Stimulated activated CD4-positive, alpha-beta T cell treated with anti-CD3 and anti-CD28 coated beads, Interleukin-15, amount 100 ng/mL, for 1 hour (primary cell): ENCODE data around the gene COL15A1.

Source experiments
- DNase-seq, 2 donors: peaks; one replicate each; pipeline ENCODE4 v3.0.0-alpha.2; 2020; ENCODE audit warnings: low read depth in 1 of 2, low spot score in 1 of 2

Gene COL15A1

DNA sequence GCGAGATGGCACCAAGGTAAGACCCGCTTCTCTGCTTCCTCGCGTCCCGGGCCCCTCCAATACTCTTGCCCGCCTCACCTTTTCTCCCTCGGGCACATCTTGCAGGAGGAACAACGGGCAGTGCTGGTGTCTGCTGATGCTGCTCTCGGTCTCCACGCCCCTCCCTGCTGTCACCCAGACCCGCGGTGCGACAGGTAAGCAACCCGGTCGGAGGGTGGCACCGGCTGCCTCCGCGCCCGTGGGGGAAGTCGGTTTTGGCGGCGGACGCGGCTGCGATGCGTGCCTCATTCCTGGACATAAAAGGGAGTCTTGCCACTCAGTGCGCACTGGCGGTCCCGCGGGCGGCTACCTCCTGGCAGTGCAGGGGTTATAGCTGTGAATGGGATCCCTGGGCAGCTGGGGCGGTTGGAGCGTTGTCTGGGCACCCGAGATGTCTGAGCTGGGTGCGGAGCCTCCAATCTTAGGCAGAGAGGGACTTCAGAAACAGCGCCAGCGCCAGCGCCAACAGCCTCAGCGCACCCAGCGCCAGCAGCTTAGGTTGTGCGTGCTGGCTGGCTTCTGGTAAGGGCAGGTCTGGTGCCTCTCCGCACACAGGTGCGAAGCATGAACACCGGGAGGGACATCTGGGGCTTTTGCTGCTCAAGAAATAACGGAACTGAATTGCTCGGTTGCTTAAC is 488 bp downstream of the COL15A1 start:
- no peak for DNase-seq

DNA sequence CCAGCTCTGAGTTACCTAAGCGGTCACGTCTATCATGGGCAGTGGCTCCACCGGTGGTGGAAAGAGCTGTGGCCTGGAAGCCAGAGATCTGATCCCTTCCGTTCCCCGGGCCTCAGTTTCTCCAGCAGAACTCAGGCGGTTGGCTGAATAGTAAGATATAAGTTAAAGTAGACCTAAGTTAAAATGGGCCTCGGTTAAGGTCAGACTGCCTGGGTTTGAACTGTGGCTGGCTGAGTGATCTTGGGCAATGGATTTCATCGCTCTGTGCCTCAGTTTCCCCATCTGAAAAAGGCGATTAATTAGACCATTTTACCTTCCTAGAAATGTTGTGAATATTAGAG is 997 bp downstream of the COL15A1 start:
- DNase-seq: no peak

DNA sequence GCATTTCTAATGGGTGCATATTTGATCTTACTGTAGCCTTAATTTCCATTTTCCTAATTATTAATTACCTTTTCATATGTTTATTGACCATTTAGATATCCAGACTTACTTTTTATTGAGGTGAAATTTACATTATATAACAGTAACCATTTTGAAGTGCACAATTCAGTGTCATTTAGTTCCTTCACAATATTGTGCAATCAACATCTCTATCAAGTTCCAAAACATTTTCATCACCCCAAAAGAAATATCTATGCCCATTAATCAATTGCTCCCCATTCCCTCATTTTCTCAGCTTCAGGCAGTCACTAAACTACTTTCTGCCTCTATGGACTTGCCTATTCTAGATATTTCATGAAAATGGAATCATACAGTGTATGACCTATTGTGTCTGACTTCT is 5.9 kb downstream of the COL15A1 start:
- no peak for DNase-seq

DNA sequence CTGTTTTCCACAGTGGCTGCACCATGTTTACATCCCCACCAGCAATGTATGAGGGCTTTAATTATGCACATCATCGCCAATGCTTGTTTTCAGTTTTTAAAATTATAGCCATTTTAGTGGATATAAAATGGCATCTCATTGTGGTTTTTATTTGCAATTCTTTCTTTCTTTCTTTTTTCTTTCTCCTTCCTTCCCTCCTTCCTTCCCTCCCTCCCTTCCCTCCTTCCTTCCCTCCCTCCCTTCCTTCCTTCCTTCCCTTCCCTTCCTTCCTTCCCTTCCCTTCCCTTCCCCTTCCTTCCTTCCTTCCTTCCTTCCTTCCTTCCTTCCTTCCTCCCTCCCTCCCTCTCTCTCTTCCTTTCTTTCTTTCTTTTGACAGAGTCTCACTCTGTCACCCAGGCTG is 6.6 kb downstream of the COL15A1 start:
- no peak for DNase-seq

DNA sequence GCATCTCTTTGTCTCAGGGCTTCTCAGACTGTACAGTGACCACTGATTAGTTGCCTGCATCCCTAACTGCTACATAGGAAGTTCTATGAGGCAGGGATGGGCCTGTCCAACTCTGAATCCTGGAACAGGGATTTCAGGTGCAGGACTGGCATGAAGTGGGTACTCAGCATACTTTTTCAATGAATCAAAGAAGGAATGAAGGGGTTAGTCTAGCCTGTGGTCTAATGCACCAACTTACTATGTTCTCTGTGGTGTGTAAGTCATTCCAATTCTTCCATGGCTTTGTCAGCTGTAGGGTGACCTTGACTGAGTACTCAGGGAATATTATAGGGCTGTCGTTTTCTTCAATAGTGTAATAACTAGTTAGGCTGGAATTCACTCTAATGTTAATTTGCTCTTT is 8.3 kb downstream of the COL15A1 start:
- no peak for DNase-seq

DNA sequence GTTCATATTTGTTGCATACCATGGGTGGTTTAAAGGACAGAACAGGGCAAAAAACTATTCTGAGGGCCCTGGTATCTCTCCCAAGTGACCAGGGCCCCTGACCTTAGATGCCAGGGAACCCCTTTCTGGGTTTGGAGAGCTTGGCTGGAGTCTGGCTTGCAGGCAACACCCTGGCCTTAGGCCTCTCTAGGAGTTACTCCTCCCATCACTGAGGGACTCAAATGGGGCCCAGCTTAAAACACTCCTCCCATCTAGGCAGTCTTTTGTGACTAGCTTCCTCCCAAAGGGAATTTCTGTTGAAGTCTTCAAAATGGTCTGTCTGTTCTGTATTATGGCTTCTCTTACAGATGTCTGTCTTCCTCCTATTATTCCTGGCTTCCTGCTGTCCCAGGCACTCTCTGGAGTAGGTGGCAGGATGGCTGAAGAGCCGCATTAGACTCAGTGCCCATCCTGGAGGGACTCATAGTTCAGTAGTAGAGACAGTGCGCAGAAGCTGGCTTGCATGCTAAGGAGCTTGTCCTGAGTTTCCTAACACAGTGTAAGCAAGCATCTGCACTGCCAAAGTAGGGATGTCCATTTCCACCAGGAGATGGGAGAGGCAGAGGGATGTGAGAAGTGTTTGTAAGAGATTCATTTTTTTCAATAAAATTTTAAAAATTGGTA is 10.0 kb downstream of the COL15A1 start:
- DNase-seq: no peak

DNA sequence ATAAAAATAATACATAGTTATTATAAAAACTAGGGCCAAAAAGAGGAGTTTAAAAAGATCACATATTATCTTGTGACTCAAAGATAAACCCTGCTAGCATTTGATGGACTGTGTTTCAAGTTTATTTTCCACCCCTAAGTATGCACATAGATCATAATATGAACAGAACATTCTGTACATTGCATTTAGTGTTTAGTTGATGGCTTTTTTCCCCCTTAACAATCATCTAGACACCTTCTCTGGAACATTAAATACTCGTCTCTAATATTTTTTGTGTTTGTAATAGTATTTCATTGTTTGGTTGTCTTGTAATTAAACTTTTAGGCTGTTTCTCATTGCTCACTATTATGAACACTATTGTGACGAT is 10.5 kb downstream of the COL15A1 start:
- DNase-seq: no peak

DNA sequence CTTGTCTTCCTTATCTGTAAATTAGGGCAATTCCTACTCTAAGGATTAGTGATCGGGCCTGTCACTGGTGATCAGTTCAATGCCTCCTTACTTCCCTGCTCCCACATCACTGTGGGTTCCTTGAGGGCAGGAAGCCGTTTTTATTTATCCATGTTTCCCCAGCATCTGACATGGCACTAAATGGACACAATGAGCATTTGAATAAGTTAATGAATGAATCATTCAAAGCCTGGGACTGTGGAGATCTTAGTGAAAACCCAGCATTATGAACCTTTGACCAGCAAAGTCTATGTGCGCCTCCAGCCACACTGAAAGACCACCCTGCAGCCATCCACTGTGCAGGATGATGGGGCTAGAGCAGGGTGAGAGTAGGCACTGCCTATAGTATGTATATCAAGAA is 11.6 kb downstream of the COL15A1 start:
- DNase-seq: no peak

DNA sequence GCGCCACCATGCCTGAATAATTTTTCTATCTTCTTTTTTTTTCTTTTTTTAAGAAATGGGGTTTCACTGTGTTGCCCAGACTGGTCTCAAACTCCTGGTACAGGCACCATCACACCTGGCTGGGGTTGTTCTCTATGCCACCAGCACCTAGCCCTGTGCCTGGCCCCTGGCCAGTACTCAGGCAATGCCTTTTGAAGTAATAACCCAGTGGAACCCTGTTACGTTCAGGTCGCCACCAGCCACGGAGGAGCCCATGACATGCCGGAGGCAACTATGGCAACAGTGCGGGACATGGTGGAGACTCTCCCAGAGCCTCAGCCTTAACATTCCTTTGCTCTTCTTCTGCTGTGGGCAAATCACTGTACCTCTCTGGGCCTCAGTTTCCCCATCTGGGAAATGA is 14.1 kb downstream of the COL15A1 start:
- DNase-seq: no peak

DNA sequence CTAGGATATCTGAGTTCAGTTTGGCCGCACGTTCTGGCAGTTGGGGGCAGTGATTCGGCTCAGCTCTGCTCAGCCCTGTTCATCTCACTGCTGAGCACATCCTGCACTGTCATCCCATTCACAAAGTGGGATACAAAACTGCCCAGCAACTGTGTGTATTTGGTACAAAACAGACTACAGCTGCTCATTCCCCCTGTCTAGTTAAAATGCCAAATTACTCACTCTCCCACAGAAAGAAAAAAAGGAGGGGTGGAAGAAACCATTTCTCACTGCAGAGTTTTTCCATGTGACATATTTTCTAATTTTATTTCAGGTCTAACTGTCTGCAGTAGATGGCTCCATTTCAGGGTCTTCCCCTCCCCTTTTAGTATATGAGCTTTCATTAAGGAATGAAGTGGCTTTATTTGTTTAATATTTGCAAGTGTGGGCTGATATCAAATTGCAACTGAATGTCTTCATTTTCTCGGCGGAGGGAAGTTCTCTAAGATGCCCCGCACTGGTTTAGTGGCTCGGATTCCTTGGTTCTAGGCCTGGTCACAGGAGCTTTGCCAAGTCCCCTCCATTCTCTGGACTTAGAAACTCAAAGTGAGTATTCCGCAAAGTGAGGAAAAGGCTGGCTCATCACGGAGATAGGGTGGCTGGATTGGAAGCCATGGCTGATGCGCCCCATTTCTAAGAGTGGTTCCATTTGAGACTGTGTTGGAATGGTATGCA is 14.7 kb downstream of the COL15A1 start:
- no peak for DNase-seq

DNA sequence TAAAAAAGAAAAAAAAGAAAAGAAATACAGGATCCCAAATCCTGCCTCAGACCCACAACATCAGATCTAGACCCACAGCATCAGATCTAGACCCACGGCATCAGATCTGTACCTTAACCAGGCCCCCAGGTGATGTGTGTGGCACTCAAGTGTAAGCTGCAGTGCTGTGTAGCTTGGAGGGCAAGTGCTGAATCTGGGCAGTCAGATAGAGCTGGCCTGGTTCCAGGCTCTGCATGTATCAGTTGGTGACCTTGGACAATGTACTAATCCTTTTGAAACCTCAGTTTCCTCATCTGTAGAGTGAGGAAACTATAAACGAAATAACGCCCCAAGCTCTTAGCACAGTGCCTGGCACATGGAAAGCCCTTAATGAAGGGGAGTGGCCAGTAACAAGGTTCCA is 16.7 kb downstream of the COL15A1 start:
- no peak for DNase-seq

DNA sequence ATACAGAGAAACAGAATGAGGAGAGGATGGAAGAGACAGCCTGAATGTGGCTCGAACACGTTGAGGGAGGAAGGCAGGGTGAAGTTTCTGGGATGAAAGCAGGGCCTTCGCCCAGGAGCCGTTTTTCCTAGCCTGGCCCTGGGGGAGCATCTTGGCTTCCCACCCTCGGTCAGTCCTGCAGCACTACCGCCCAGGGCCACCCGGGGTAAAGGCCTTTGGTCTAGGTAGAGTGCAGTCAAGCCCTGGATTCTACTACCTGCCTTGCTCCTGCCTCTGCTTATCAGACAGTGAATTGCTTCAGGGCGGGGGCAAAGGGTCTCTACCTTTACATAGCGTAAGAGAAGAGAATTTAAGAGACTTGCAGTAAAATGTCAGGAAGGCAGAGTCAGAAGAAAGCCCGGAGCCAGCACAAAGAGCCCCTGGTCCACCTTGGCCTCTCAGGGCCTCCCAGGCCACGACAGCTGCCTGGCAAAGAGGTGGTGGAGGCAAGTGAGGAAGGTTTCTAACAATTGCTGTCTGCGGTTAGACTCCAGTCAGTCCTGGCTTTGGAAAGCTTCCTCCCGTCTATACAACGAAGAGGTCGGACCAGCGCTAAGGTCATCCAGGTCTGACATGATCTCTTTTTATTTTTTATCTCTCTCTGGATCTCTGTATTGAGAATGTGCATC is 17.9 kb downstream of the COL15A1 start:
- no peak for DNase-seq

DNA sequence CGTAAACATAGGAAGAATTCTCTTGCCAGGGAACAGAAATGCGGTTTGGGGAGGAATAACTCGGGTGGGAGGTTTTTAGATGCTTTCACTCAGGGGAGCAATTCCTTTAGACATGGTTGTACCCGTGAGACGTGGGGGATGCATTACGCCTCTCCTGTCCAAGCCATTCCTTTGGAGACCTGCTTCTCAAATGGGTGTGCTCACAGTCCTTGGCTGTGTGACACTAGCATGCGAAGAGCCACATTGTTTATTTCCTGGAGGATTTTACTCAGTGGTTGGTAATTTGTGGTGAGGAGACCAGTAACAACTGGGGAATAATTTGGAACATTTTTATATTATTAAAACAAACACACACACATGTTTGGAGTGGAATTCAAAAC is 18.5 kb downstream of the COL15A1 start:
- no peak for DNase-seq

DNA sequence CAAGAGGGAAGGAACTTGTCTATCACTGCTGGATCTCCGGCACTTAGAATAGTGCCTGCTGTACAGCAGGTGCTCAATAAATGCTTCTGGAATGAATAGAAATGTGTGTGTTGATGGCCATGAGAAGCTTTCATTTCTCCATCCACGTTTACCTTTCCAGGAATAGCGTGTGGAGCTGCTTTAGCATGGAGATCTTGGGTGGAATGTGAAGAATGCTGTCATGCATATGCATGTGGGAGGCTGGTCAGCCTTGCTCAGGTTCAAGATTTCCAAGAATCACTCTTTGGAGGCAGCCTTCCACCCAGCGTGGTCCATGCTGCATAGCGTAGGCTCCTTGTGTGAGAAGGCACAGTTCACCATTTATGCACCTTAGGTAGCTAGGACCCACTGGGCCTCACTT is 19.2 kb downstream of the COL15A1 start:
- no peak for DNase-seq

DNA sequence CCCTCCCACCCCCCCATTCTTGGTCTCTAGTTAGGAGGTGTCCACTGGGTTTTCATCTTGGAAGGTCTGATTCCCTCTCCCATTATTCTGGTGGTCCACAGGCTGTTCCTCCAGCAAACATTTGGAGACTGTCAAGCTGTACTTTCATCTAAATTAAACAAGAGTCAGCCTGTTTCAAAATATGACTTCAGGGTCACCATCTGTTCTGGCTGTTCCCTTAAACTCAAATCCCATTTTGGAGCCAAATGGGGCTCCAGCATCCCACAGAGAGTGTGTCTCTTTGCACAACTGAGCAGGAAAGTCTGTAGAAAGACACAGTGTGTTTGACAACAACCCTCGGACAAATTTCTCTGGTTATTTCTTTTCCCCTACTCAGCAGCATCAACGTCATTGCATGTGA is 20.5 kb downstream of the COL15A1 start:
- DNase-seq: no peak

DNA sequence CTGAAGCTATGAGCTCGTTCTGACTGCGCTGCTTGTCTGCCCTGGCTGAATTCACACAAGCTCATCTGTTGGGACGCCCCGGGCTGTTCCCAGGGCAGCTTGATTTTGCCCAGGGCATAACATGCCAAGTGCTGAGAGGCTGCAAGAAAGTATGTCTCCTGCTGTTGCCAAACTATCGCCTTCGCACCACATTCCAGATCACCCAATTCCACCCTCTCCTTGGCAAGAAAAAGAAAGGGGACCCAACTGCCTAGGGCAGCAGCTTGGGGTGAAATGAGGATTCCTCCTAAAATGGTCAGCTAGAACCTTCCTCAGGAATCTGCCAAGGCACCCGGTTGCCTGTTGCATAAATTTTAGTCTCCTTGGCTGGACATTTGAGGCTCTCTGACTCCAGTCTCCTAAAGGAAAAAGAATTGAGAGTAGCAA is 21.2 kb downstream of the COL15A1 start:
- no peak for DNase-seq

DNA sequence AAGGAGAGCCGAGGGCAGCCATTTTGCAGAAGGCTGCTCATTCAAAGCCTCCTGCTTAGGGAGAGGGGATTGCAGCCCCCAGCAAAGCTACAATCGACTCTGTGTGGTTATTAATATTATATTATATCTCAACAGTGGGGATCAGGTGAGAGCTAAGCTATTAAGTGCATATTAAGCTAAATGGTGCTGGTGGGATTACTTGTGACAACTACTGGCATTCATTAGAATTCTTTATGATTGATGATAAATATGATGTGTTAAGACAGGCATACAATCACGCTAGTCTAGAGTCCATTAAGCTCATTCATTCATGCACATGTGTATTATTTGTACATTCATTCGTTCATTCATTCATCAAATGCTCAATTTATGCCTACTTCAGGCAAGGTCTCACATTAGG is 23.0 kb downstream of the COL15A1 start:
- no peak for DNase-seq

DNA sequence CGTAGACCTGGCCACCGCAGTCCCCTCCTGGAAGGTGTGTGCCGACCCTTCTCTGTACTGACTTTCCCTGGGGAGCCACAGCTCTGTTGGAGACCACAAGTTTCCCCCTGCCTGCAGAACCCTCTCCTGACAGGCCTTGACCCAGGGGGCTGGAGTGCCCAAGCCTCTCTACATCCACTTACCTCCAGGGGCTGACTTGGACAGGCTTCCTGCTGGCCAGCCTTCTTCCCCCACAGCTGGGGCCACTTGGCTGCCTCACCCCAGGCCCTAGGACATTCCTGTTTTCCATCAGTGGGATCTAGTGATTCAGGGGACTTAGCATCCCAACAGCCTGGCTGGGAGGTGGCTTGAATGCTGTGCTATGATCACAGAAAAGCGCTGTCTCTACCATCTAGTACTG is 23.6 kb downstream of the COL15A1 start:
- DNase-seq: no peak

DNA sequence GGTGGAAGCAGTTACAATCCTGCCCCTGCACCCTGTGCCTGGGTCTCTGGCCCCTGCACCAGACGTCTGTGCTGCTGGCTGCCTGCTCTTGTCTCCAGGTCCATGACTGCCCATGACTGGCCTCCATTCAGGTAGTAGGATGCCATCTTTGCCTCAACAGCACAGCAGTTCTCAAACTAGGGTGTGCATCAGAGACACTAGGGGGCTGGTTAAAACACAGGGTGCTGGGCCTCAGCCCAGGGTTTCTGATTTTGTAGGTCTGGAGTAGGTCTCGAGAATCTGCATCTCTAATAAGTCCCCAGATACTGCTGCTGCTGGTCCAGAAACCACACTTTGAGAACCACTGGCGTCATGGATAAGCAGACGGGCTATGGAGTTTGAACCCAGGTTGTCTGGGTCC is 24.0 kb downstream of the COL15A1 start:
- DNase-seq: no peak

DNA sequence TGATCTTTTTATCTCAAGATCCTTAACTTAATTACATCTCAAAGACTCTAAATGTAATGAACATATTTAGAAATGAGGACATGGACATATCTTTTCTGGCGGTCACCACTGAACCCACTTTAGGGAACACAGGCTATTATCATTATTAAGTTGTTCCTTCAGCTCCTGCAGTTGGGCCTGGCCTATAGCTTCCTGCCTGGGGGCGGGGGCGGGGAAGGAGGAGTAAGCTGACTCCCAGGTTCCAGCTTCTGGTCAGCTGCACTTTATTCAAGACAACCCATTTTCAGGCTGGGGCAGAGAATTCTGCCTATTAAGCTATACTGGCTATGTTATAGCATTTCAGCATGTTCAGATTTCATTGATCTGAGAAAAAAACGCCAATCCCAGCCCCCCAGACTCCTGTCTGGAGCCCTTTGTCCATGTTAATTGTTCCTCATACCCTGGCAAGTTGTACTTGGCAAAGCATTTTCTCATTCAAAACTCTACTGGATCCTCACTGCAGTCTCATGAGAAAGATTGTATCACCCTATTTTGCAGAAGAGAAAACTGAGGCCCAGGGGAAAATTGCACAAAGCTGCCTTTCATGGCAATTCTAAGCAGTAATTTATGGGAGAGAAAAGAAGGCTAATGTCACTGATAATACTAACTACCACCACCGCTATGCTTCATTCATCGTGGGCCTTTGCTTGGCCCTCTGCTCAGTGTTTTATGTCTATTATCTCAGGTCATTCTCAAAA is 25.1 kb downstream of the COL15A1 start:
- DNase-seq: no peak

DNA sequence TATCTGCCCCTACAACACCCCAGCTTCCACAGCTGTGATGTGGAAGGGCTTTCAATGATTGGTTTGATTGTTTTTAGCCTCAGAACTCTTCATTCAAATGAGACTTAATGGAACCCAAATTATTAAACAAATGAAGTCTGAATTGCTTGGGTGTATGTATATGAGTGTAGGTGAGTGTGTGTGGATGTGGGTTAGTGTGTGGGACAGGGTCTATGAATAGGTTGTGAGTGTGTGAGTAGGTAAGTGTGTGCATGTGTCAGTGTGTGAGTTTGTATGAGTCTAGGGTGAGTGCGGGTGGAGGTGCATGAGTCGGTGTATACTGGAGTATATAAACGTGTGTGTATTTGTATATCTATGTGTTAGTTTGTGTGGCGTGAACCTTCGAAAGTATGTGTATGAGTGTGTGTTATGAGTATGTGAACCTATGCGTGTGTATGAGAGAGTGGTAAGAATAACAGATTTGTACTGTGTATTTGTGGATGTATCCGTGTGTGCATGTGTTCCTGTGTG is 26.9 kb downstream of the COL15A1 start:
- no peak for DNase-seq
